Nephron progenitor cell (in vitro differentiated cells): ENCODE data around the gene AUH.

Source experiments
- DNase-seq: peaks from one replicate; pipeline ENCODE4 v3.0.0; 2021
- H3K27ac Mint-ChIP-seq: 2 replicates; pipeline ENCODE4 v1.8.0; 2021; ENCODE audit warnings: mild to moderate bottlenecking, moderate library complexity, mixed read lengths
- H3K27me3 Mint-ChIP-seq: 2 replicates; pipeline ENCODE4 v1.8.0; 2021; ENCODE audit warnings: mild to moderate bottlenecking, low read depth, mixed read lengths; ENCODE audit not compliant: poor library complexity
- H3K36me3 Mint-ChIP-seq: 2 replicates; pipeline ENCODE4 v1.8.0; 2021; ENCODE audit warnings: low read depth, mixed read lengths
- H3K4me1 Mint-ChIP-seq: 2 replicates; pipeline ENCODE4 v1.8.0; 2021; ENCODE audit warnings: mixed read lengths
- H3K4me3 Mint-ChIP-seq: 2 replicates; pipeline ENCODE4 v1.8.0; 2021; ENCODE audit warnings: mild to moderate bottlenecking, moderate library complexity, mixed read lengths
- H3K9me3 Mint-ChIP-seq: 2 replicates; pipeline ENCODE4 v1.8.0; 2021; ENCODE audit warnings: mild to moderate bottlenecking, moderate library complexity, mixed read lengths
- TF ChIP-seq, protein P1 (sequence below): fragments of 200-600 bp; sonication (generic); IDR thresholded peaks from 2 replicates; pipeline ENCODE4 v1.5.0; 2021; ENCODE audit warnings: antibody characterized with exemption

Gene AUH

DNA sequence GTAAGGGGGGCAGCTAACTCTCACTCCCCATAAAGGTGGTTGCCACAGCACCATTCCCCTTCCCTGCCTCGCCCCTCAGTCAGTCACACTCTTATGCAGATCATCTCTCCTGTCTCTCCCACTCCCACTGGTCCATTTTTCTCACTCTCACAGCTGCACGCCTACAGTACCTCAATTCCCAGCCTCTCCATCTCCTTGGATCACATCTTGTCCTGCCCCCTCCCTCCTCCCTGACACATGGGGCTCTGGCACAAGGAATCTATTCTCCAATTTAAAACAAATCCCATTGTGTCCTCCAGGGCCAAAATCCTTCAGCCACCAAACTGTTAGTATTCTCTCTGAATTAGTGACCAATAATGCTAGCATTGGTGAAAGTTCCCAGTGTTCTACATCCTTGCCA lies 114.4 kb downstream of the AUH start:
- Mint-ChIP-seq H3K4me3 (no peak overlapping the region), H3K4me1 (peaks cover 18% of the 10 kb centered on the region), H3K36me3 (no peaks in the 10 kb centered on the region), H3K27ac (peak overlapping the region; percentile 38), H3K27me3 (no peaks in the 10 kb centered on the region), H3K9me3 (no peaks in the 10 kb centered on the region)
- TF ChIP-seq, protein P1, sequence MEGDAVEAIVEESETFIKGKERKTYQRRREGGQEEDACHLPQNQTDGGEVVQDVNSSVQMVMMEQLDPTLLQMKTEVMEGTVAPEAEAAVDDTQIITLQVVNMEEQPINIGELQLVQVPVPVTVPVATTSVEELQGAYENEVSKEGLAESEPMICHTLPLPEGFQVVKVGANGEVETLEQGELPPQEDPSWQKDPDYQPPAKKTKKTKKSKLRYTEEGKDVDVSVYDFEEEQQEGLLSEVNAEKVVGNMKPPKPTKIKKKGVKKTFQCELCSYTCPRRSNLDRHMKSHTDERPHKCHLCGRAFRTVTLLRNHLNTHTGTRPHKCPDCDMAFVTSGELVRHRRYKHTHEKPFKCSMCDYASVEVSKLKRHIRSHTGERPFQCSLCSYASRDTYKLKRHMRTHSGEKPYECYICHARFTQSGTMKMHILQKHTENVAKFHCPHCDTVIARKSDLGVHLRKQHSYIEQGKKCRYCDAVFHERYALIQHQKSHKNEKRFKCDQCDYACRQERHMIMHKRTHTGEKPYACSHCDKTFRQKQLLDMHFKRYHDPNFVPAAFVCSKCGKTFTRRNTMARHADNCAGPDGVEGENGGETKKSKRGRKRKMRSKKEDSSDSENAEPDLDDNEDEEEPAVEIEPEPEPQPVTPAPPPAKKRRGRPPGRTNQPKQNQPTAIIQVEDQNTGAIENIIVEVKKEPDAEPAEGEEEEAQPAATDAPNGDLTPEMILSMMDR: no peak
- no peak for DNase-seq

DNA sequence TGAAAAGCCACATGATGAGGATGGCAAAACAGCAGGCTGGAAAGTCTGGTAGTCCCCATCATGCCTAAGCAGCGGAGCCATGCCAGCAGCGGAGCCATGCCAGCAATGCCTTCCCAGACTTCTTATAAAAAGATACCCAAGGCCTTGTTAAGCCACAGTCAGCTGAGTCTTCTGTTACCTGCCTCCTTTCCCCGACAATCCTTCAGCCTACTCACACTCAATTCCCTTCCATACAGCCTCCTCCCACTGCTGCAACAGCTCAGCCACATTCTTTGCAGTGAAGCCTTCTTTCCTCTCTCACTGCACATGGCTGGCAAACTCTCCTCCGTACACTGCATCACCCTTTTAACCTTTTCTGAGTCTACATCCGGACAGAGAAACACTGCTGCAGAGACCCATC lies 114.9 kb downstream of the AUH start:
- peak overlapping the region; percentile 38 for H3K27ac Mint-ChIP-seq
- H3K36me3 Mint-ChIP-seq: no peaks in the 10 kb centered on the region
- no peaks in the 10 kb centered on the region for H3K9me3 Mint-ChIP-seq
- no peak for DNase-seq
- peaks cover 22% of the 10 kb centered on the region for H3K4me1 Mint-ChIP-seq
- TF ChIP-seq, protein P1: no peak
- H3K27me3 Mint-ChIP-seq: no peaks in the 10 kb centered on the region
- H3K4me3 Mint-ChIP-seq: no peak overlapping the region

DNA sequence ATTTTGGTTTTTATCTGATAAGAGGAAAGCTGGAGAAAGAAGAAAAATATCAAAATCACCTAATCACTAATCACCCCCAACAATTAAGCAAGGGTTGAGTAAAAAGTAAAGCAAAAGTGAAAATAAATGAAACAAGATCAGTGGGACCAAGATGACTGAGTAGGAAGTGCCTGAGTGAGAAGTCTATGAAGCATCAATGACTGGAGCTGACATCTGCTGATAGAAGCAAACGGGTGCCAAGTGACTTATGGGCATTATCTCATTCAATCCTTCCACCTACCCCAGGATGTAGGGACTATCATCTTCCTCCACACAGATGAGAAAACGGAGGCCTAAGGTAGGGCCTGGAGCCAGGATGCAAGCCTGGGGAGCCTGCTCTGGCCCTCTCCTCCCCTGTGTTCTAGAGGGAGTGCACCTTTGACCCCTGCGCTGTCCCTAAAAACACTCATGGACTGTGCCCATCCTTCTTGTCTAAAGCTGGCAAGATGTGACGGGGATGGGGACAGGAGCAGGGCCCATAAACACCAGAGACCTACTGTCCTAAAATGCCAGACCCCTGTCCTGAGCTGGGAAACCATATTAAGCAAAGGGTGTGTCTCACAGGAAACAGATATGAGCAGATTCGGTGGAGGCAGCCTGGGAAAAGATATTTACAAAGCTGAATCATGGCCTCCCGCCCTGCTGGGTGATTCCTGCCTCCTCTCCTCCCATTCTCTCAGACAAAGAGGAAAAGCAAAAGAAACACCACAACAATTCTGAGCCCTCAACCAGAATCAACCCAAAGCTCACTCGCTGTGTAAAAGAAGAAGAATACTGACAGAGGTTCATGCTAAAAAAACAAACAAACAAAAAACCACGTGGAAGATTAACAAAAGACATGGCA lies 116.0 kb downstream of the AUH start:
- H3K36me3 Mint-ChIP-seq: no peaks in the 10 kb centered on the region
- no peaks in the 10 kb centered on the region for H3K9me3 Mint-ChIP-seq
- H3K4me3 Mint-ChIP-seq: no peak overlapping the region
- DNase-seq: no peak
- H3K27ac Mint-ChIP-seq: no peak overlapping the region
- TF ChIP-seq, protein P1: no peak
- peaks cover 22% of the 10 kb centered on the region for H3K4me1 Mint-ChIP-seq
- H3K27me3 Mint-ChIP-seq: peaks cover 1% of the 10 kb centered on the region

DNA sequence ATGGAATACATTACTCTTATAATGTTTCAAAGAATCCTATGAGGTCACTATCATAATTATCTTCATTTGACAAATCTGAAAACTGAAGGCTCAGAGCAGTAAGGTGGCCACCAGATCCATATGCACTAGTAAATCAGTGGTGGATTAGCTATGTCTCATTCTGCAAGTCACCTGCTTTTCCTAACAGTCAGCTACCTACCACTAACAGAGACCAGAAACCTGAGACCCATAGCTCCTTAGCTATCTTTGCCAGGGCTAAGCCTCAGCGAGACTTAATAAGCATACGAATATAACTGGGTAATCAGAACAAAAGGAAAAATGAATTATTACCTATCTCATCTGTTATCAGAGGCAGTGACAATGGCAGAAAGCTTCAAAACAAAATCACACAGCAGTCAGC lies 118.7 kb downstream of the AUH start:
- DNase-seq: no peak
- Mint-ChIP-seq H3K27me3 (peaks cover 3% of the 10 kb centered on the region), H3K27ac (no peak overlapping the region), H3K4me1 (peaks cover 22% of the 10 kb centered on the region), H3K9me3 (no peaks in the 10 kb centered on the region), H3K36me3 (no peaks in the 10 kb centered on the region), H3K4me3 (no peak overlapping the region)
- TF ChIP-seq, protein P1: no peak

DNA sequence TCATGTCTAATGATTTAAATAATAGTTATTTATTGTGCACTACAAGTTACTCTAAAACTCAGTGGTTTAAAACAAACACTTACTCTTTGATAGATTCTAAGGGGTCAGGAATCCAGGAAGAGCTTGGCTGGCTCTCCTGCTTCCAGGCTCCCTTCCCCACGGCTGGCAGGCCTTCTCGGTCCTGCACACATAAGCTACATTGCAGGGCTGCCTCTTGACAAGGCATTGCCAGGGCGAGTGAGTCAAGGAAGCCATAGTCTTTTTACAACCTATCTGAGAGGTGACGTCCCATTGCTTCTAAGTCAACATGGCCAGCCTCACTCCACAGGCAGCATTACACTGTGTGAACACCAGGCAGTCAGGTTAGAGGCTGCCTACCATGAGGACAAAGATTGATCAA lies 119.8 kb downstream of the AUH start:
- TF ChIP-seq, protein P1: no peak
- peaks cover 15% of the 10 kb centered on the region for H3K4me1 Mint-ChIP-seq
- H3K36me3 Mint-ChIP-seq: no peaks in the 10 kb centered on the region
- H3K9me3 Mint-ChIP-seq: no peaks in the 10 kb centered on the region
- no peak overlapping the region for H3K27ac Mint-ChIP-seq
- no peak for DNase-seq
- no peak overlapping the region for H3K4me3 Mint-ChIP-seq
- H3K27me3 Mint-ChIP-seq: peaks cover 3% of the 10 kb centered on the region
